Anterior cingulate cortex (tissue), 58 donors: ENCODE measurements around the gene SGF29.
"Not testable (repeated sequence)": the region's sequence is repeated elsewhere in the genome, so short reads cannot be mapped to it uniquely, and the experiment has no call there.

Experiments
- DNase-seq, 58 donors: peaks; one replicate each; lab custom pipeline; 2025; lab: John Stamatoyannopoulos, UW

Gene SGF29

DNA sequence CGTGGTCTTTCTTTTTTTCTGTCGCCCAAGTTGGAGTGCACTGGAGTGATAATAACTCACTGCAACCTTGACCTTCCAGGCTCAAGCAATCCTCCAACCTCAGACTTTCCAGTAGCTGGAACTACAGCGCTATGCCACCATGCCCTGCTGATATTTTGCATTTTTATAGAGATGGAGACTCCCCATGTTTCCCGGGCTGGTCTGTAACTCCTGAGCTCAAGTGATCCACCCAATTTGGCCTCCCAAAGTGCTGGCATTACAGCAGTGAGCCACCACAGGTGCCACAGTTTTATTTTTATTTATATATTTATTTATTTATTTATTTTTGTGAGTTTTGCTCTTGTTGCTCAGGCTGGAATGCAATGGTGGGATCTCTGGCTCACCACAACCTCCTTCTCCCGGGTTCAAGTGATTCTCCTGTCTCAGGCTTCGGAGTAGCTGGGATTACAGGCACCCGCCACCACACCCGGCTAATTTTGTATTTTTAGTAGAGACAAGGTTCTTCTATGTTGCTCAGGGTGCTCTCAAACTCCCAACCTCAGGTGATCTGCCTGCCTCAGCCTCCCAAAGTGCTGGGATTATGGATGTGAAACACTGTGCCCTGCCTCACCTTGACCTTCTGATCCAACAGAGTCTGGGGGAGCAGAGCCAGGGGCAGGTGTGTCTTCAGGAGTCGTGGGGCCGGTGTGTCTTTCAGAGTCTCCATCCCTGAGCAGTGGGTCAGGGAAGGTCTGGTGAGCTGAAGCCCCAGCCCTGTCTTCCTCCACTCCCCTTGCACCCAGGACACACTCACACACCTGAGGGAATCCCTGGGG is 54.2 kb downstream of the SGF29 start:
- not testable (repeated sequence) for DNase-seq

DNA sequence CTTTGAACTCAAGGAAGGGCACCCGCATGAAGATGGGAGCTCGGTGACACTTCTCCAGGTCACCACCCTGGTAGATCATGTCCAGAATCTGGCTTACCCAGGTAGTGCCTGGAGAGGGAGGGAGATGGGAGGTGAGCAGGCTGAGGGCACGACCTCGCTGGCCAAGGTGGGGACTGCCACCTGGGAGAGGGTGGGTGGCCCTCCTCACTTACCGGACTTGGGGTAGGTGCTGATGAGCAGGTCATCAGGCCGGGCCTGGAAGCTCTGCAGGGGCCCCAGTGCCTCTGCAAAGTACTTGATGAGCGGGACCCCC is 54.7 kb downstream of the SGF29 start:
- DNase-seq: not testable (repeated sequence)

DNA sequence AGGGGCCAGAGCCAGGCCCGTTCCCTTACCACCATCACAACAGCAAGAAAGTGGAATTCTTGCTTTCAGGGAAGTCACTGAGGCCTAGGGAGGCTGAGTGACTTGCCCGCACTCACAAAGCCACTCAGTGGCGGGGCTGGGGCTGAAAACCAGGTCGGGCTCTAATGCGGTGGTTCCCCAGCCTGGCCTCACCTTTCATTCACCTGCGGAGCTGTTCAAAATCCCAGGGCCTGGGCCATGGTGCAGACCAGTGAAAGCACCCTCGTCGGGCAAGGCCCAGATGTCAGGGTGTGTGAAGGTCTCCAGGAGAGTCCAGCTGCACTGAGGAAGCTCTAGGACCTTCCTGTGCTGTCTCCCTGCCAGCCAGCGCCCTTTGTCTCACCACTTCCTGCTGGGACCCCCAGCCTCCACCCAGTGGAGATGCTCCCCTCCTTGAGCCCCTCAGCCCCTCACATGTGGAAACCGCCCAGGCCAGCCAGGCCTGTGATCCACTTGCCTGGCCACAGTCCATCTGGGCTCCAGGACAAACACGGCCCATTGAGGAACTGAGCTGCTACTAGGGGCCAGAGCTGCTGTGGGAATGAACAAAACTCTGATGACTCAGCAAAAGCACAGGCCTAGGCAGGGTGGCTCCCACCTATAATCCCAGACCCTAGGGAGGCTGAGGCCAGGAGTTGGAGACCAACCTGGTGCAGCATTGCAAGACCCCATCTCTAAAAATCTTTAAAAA is 55.3 kb downstream of the SGF29 start:
- DNase-seq: peak in 13 of 58 donors; percentile 5 to 47 (median 14)

DNA sequence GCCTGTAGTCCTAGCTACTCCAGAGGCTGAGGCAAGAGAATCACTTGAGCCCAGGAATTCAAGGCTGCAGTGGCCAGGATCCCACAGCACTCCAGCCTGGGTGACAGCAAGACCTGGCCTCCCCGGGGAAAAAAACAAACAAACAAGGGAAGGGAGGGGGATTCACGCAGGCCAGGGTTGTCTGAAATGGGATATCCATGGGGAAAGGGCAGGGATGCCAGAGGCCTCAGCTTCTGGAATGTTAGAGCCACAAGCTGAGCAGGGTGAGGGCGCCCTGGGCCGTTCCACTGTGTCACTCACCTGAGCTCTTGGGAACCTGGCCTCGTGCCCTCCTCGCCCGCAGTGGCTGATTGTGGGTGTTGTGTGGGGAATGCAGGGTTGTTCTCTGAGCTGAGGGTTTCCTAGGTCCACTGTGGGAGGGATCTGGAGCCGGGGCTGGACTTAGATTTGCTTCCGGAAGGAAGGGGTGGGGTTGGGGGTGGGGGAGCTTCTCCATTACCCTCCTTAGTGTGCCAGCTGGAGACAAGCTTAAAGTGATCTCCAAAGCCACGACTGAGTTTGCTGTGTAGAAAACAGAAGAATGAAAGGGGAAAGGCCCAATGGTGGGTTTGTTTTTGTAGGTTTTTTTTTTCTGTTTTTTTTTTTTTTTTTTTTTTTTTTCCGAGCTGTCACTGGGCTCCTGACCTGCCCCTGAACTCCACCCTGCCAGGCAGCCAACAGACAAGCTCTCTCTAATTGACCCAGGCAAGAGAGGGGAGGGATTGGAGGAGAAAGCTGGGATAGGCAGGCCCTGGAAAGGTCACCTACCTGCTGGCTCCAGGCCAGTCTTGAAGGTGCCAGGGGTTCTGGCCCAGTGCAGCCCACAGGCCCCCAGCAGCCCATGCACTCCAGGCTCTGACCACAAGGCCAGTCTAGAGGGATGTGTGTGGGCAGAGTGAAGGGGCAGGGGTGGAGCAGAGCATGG is 56.2 kb downstream of the SGF29 start, which contains the start of gene SULT1A1:
TSS of gene SULT1A1 (minus strand) at position 414 of the 964 bp plus-strand sequence. CDS start 1,189 bp downstream, outside the sequence.
- peak in 1 of 58 donors; percentile 4 for DNase-seq

DNA sequence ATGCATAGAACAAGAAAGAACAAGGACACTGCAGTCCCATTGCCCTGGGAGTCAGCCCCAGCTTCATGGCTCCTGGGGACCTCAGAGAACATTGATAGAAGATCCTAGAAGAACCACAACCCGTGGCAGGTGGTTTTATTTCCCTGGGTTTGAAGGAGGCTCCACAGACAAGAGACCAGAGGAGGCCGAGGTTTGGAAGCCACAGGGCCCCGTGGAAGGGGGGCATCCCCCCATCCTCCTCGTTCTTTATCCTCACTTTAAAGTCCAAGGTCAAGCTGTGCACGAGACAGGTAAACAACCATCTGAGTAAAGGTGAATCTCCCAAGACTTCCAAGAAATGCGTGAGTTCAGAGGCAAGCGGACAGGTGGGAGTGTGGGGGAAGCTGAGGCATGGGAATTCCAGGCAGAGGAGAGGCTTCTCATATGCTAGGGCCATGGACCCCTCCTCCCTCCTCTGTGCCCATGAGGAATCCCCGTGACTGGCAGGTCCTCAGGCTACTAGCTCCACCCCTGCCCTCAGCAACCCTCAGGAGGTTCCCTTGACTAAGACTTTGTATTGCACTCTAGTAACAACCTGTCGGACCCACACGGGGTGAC is 57.0 kb downstream of the SGF29 start:
- no peak for DNase-seq

DNA sequence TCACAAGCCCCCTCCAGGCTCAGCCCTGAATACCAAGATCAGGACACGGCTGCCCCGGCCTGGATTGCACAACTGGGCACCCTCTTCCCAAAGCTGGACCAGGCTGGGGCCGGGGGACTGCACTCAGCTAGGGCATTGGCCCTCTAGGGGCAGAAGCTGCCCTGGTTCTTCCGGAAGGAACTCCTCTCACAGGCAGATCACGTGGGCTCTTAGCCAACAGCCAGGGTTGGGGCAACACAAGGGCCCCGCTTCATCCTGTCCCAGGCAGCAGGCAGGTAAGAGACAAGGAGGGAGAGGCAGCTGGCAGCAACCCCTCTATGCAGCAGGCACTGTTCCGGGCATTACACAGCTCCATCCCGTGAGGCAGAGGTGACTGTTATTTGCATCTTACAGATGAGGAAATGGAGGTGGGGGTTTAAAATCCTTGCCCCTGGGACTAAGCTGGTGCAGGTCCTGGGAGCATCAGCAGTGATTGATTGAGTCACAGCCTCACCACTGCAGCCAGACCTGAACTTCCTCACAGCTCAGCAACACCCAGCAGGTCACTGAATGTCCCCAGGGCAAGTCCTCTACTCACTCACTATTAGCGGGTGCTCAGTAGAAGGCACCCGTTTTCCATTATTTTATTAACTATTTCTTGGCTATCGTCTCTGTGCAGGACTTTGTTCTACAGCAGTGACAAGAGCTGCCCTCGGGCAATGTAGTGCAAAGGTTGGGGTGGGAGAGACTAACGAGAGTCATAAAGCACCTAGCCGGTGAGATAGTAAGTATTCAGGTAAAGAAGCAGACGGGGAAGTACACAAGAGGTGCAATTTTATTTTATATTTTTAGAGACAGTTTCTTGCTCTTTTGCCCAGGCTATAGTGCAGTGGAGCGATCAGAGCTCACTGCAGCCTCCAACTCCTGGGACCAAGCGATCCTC is 58.9 kb downstream of the SGF29 start:
- DNase-seq: not testable (repeated sequence)

DNA sequence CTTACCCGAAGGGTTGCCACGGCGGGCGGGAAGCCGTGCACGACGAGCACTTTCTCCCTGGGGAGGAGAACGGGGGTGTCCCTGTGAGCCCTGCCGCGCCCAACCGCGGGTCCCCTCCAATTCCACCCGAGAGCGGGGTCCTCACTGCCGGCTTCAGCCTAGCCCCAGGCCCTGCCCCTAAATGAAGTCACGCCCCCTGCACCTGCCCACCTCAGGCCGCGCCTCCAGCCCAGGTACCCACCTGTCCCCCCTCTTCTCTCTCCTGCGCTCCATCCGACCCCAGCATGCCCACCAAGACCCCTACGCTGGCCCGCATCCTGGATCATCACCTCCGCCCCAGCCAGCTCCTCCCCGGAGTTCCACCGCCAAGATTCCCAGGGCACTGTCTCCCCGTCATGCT is 60.2 kb downstream of the SGF29 start:
- DNase-seq: not testable (repeated sequence)

DNA sequence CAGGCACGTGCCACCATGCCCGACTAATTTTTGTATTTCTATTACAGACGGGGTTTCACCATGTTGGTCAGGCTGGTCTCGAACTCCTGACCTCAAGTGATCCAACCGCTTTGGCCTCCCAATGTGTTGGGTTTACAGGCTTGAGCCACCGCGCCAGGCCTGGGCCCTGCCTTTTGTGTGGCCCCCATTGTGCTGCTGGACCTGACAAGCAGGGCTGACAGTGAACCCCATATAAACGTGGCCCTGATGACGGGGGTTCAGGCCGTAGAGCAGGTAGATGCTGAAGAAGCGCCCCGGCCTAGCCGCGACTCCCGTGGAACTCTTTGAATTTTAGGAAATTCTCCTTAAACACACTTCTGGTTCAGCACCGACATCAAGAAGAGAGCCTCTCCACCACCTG is 60.8 kb downstream of the SGF29 start:
- not testable (repeated sequence) for DNase-seq

DNA sequence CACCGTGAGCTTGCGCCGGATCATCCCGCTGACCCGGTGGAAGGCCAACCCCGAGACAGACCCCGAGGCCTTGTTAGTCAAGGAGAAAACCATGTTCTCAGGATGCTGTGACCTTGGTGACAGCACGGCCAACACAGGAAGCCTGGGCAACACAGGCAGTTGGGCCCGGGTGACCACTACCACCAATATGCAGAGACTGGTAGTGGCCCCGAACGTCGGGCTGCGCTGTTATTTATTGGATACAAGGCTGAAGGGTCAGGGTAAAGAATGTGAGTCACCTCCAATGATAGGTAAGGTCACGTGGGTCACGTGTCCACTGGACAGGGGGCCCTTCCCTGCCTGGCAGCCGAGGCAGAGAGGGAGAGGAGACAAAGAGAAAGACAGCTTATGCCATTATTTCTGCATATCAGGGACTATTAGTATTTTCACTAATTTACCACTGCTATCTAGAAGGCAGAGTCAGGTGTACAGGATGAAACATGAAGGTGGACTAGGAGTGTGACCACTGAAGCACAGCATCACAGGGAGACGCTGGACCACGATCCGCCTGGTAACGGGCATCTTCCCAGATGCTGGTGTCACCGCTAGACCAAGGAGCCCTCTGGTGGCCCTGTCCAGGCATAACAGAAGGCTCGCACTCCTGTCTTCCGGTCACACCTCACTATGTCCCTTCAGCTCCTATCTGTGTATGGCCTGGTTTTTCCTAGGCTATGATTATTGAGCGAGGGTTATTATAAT is 61.9 kb downstream of the SGF29 start:
- peak in 28 of 58 donors; percentile 2 to 61 (median 31) for DNase-seq

DNA sequence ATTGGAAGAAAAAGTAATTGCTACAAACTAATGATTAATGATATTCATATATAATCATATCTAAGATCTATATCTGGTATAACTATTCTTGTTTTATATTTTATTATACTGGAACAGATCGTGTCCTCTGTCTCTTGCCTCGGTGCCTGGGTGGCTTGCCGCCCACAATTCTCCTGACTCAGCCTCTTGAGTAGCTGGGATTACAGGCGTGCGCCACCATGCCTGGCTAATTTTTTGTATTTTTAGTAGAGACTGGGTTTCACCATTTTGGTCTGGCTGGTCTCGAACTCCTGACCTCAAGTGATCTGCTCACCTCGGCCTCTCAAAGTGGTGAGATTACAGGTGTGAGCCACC is 62.5 kb downstream of the SGF29 start:
- DNase-seq: not testable (repeated sequence)

DNA sequence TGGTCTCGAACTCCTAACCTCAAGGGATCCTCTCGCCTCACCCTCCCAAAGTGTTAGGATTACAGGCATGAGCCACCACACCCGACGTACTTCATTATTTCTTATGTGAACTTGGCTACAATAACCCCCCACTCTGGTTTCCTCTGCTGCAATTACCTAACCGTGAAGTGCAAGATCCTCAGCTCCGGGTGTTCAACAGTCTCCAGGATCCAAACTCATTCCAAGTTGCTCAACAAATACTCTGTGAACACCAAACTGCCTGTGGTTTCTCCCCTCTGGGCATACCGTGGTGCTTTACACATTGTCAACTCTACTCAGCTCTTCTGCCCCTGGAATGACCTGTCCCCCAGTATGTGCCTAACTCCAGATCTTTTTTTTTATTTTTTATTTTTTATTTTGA is 62.9 kb downstream of the SGF29 start:
- no peak for DNase-seq

DNA sequence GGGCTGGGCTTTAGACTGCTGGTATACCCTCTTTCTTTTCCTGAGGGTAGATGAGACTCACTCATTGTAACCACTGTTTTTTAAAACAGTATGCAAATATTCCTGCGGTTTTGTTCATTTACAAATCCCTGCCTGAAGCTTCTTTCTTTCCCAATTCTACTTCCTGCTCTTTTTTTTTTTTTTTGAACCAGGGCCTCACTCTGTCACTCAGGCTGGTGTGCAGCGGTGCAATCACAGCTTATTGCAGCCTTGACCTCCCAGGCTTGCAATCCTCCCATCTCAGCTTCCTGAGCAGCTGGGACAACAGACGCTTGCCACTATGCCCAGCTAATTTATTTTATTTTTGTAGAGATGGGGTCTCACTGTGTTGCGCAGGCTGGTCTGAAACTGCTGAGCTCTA is 64.2 kb downstream of the SGF29 start:
- no peak for DNase-seq

DNA sequence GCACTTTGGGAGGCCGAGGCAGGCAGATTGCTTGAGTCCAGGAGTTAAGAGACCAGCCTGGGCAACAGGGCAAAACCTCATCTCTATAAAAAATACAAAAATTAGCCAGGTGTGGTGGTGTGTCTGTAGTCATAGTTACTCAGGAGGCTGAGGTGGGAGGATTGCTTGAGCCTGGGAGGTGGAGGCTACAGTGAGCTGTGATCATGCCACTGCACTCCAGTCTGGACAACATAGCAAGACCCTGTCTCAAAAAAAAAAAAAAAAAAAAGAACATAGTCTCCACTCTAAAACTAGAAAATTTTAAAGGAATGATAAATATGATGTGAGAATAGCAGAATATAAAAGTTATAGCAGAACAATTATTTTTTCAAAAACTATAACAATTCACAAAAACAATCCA is 66.6 kb downstream of the SGF29 start:
- not testable (repeated sequence) for DNase-seq

DNA sequence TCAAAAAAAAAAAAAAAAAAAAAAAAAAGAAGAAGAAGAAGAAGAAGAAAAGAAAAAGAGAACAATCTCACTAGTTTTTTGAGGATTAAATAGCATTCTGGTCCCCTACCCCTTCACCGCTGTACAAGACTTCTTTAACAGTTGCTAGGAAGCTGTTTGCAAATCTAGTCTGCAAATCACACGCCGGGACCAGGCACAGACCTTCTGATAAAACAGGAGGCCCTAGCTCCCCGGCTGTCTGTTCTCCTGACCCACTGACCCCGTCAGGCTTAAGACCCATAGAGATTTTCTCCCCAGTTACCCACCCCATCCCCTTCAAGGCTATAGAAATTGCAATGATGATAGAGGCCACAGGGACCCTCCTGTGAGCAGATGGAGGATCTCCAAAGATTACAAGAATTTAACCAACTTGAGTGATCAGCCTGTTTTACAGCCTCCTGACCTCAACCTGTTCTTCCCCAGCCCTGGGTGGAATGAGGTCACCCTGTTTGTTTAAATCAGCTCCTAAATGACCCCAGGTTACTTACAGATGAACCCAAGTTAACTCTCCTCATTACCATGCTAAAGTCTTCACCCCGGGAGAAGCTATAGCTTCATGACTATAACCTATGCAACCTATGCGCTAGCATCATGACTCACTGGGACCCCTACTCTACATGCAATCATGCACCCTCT is 67.9 kb downstream of the SGF29 start:
- no peak for DNase-seq

DNA sequence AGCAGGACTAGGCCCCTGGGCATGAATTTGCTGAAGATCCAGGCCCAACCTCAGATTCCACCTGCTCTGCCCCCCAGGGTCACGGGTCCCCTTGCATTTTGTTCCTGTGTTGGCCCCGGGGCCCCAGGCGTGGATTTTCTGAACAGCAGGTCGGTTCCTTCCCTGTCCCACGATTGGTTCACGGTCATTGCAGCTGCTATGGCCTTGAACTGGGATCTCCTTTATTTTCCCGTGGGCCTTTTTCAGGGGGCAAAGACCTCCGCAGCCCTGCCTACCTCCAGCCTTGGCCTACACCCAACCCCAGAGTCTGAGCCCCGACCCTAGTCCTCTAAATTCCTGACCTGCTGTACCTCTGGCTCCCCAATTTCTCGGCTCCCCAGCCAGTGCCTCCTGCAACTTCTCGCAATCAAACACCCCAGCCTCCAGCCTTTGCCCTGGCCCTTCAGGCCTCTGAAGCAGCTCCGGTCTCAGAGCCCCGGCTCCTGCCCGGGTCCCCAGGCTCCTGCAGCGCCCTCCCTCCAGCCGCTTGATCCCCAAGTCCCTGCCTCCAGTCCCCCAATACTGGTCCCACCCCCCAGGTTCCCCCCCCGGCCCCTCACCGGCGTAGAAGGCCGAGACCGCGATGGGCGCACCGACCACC is 68.9 kb downstream of the SGF29 start:
- peak in 1 of 58 donors; percentile 55 for DNase-seq

DNA sequence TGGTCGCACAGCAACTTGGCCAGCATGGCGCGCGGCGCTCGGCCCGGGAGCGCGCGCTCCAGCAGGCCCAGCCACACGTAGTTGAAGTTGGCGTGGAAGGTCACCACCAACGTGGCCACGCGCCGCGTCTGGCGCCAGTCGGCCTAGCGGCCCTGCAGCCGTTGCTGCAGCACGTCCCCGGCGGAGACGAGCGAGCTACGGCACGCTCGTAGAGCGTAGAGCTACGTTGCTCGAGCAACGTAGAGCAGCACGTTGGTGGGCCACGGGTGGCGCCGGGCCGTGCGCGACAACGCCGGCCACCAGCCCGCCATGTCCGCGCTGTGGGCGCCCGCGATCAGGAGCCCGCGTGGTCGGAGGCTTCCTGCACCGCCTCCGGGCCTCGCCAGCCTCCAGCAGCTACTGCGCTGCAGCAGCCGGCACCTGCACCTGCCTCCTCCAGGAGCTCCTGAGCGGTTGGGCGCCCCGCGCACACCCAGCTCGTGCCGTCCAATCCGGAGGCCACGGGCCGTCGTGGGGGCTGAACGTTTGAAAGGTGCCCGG is 69.5 kb downstream of the SGF29 start:
- DNase-seq: peak in 26 of 58 donors; percentile 7 to 71 (median 32)

DNA sequence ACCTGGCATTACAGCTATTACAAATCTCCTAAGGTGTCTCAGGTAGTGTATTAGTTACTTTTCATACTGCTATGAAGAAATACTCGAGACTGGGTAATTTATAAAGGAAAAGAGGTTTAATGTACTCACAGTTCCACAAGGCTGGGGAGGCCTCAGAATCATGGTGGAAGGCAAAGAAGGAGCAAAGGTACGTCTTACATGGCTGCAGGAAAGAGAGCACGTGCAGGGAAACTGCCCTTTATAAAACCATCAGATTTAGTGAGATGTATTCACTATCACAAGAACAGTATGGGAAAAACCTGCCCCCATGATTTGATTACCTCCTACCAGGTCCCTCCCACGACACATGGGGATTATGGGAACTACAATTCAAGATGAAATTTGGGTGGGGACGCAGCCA is 77.2 kb downstream of the SGF29 start:
- not testable (repeated sequence) for DNase-seq
